Right ventricle myocardium superior (tissue), 1 donor: ENCODE data around the gene ARL4C. TPM values are rescaled to one million over a fixed set of nuclear protein-coding genes. Genes with fewer than 3 reads are reported as not detected.

ENCODE experiments used
- ATAC-seq: fragments of 200-7000 bp; cut with Tn5 transposase; one replicate; pipeline ENCODE4 v1.9.1; 2020; ENCODE audit warnings: mild to moderate bottlenecking; ENCODE audit not compliant: poor library complexity
- DNase-seq: peaks from one replicate; pipeline ENCODE4 v3.0.0-alpha.2; 2020
- intact Hi-C: fragments of 100-400 bp; cut with DNase I; formaldehyde crosslinking; loops from one replicate; pipeline ENCODE4 v1.11.2; 2022
- total RNA-seq: library from RNA; stranded (reverse); fragmentation: NEBNext Ultra II Directional; extraction: Animal tissue kit (Norgen Biotek cat#: 25700); gene quantifications from one replicate; pipeline ENCODE4 v1.2.1, GENCODE V29; 2021
- donor health status: DM: no; HTN: yes; CAD: no; lungs with severe emphysema.

ARL4C gene
- total RNA-seq, 1 donor from 2014 or later, result 2.9 TPM

DNA sequence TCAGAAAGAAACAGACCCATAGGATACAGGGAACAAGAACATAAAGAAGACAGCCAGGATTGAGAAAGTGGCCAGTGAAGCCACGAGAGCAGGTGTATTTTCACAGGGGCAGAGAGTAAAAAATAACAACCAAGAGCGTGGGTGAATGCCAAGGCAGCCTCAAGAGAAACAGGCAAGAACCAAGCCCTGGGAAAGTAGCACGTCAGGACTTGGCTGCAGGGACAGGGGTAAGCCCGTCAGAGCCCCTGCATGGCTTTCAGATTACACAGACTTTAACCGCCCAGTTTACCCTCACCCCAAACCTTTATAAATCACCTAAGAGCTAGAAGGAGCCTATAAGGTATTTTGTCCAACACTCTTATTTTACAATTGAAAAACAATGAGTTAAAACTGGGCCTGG, 43.7 kb downstream of the ARL4C start:
- no peak for ATAC-seq
- intact Hi-C loops, result no loop called here
- DNase-seq, result no peak

GRCh38 chr2:234451852-234452625, 44.8 kb downstream of the ARL4C start:
- intact Hi-C loops, result no loop called here
- DNase-seq (no peak), ATAC-seq (no peak)

GRCh38 chr2:234451242-234451641, 45.6 kb downstream of the ARL4C start:
- DNase-seq (no peak), ATAC-seq (no peak)
- intact Hi-C loops, result no loop called here

DNA sequence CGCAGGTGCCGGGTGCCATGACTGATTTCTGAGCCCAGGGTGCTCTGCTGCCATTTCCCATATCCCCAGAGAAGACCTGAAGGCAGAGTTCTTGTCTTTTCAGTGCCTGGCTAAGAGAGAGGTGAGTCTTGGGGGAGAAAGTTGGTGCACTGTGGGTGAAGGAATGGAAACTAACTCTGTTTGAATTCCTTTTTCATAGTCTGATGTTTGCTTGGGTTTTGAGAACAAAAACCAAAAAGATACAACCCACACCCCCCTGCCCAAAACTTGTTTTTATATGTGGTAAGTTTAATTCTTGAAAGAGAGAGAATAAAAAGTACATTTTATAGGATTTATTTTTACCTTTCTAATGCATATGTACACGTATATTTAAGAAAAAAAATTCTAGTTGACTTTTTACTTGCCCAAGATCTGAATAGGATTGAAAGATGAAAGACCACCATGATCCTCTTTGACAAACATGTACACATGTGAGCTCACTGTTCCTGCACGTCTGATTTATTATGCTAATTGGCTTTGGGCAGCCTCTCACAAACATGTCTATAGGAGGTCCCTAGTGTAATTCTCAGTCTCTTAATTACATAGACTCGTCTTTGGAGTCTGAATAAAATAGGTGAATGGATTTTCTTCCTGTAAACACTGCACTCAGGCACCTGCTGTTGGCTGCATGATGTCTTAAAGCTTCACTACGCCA, 46.3 kb downstream of the ARL4C start:
- ATAC-seq (no peak), DNase-seq (no peak)
- intact Hi-C loops, result no loop called here

DNA sequence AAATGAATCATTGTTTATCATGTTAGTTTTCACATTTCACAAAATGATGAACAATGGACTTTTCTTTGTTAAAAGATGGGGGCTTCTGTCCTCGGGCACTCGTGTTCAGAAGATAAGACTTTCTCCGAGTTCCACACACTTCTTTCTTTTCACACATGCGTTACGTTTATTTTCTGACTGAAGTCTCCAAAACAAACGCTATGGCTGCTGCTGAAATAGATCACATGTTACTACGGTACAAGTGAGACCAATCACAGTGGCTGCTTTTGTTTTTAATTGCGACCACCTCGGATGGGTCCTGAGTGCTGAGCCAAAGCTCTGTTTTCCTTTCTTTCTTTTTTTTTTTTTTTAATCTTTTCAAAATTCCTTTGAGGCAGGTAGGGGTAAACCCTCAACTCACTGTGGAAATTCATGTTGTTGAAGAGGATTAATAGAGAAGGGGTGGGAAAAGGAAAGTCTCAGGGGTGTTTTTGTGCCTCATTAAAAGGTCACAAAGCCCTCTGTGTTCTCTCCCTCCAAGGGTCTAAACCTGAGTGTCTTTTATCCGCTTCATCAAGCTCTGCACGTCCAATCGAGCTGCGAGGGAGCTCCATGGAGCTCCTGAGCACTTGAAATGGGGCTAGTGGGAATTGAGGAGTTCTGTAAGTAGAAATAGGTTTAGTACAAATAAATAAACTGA, 48.2 kb downstream of the ARL4C start:
- DNase-seq, result no peak
- intact Hi-C loops, result no loop called here
- ATAC-seq, result no peak

DNA sequence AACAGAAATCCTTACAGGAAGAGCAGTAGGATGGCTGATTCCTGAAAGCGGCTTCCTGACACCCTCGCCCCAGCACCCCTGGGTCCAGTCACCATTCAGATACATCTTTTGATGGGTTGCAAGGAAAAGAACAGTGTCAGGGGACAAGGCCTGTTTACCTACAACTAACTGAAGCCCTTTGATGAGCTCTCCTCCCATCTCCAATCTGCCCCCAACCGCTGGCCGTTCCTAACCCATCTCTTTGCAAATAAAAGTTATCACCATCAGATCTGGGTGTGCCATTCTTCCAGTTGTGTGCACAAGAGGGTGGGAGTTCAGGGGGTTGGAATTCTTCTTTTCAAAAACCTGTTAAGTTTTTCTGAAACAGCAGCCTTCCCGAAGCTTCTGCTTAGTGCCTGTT, 48.9 kb downstream of the ARL4C start:
- ATAC-seq (no peak), DNase-seq (no peak)
- intact Hi-C loops, result no loop called here

- DNase-seq (no peak), ATAC-seq (no peak)
- intact Hi-C loops, result no loop called here
Observed at GRCh38 chr2:234447189-234447588, 49.7 kb downstream of the ARL4C start.

DNA sequence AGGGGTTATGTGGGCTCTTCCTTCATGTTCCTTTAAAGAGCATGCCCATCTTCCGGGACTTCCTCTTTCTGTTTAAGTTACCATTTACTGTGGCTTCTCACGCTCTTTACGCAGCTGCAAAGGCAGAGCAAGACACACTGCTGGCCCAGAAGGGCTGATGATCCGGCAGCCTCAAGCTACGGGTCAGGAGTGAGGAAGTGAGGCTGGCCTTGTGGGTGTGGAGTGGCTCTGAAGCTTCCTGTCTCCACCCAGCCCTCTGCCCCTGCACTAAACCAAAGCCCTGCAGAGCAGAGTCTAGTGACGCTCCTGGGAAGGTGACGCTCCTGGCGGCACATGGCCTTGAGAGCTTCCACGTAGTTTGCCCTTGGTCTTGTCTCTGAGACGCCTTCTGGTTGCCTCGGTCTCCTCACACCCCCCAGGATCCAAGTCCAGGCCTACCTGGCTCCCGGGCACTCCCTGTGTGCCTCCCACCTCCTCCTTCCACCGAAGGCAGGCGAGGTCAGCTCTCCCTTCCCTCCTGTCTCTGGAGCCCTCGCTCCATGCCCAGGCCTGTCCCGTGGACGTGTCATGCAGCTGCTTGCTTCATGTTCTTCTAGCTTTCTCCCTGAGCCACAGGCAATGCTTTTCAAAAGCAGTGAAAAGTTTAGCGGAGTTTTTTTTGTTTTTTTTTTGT, 50.3 kb downstream of the ARL4C start:
- intact Hi-C loops, result no loop called here
- ATAC-seq, result peak; percentile 82

DNA sequence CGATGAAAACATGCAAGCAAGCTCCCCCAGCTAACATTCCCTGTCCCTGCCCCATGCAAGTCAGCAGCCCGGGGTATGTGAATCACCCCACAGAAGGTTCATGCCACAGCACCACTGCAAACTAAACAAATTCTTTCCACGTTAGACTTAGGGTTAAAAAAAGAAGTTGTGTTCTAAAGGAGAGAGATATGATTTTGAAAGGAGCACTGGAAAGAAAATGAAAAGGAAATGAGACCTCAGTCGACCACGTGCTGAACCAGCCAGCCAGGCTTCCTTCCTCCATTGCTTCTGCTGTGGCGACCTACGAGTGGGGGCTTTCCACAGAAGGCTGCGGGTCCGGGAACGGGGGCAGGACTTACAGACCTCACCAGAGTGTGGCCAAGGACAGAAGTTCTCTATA, 52.0 kb downstream of the ARL4C start:
- peak; percentile 29 for ATAC-seq
- intact Hi-C loops, result no loop called here
- DNase-seq, result no peak

More for the DNA sequence above, 50.3 kb downstream of the ARL4C start:
- peak; percentile 78 for DNase-seq

GRCh38 chr2:234444242-234444730, 52.6 kb downstream of the ARL4C start:
- intact Hi-C loops, result no loop called here
- ATAC-seq, result no peak
- DNase-seq, result no peak
